ENCODE results near the gene TFR2.
"Not testable (repeated sequence)": the region's sequence is repeated elsewhere in the genome, so short reads cannot be mapped to it uniquely, and the experiment has no call there.

Gene TFR2

DNA sequence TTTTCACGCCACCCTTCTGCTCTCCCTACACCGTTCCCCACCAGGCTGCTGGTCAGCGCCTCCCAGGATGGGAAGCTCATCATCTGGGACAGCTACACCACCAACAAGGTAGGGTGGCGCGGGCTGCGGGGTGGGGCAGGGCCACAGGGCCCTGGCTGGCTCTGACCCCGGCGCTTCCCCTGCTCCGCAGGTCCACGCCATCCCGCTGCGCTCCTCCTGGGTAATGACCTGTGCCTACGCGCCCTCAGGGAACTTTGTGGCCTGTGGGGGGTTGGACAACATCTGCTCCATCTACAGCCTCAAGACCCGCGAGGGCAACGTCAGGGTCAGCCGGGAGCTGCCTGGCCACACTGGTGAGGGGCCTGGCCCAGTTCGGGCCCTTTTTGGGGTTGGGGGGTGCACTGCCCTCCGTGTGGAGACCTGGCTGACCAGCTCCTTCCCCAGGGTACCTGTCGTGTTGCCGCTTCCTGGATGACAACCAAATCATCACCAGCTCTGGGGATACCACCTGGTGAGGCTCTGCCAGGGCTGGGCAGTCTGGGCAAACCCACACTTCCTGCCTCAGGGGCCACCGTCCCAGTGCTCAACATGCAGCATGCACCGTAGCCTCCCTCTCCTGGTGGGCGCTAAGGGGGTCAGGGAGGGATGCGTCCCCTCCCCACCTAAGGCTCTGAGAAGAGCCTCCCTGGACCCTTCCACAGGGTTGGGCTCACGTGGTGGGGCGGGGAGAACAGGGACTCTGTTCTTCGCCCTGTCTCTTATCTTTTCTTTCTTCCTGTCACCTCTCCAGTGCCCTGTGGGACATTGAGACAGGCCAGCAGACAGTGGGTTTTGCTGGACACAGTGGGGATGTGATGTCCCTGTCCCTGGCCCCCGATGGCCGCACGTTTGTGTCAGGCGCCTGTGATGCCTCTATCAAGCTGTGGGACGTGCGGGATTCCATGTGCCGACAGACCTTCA is 36.2 kb upstream of the TFR2 start:
- no peak for DNase-seq

DNA sequence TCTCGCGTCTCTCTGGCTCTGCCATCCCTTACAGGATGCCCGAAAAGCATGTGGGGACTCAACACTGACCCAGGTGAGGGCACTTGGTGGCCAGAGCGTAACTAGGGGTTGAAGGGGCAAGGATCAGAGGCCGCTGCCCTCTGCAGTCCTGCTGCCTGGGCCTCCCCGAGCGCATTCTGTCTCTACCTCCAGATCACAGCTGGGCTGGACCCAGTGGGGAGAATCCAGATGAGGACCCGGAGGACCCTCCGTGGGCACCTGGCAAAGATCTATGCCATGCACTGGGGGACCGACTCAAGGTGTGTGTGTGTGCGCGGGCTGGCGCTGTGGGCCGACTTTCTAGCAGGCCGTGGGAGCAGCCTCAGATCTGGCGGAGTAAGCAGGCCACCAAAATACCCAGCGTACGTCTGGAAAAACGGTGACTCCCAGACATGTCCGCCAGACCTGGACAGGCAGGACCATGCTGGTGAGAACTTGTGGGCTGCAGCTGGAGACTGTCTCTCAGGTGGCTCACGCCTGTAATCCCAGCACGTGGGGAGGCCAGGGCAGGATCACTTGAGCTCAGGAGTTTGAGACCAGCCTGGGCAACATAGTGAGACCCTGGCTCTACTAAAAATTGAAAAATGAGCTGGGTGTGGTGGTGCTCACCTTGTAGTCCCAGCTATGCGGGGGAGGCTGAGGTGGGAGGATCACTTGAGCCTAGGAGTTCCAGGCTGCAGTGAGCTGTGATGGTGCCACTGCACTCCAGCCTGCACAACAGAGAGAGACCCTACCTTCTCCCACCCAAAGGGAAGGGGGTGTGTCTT is 35.4 kb upstream of the TFR2 start:
- no peak for DNase-seq

DNA sequence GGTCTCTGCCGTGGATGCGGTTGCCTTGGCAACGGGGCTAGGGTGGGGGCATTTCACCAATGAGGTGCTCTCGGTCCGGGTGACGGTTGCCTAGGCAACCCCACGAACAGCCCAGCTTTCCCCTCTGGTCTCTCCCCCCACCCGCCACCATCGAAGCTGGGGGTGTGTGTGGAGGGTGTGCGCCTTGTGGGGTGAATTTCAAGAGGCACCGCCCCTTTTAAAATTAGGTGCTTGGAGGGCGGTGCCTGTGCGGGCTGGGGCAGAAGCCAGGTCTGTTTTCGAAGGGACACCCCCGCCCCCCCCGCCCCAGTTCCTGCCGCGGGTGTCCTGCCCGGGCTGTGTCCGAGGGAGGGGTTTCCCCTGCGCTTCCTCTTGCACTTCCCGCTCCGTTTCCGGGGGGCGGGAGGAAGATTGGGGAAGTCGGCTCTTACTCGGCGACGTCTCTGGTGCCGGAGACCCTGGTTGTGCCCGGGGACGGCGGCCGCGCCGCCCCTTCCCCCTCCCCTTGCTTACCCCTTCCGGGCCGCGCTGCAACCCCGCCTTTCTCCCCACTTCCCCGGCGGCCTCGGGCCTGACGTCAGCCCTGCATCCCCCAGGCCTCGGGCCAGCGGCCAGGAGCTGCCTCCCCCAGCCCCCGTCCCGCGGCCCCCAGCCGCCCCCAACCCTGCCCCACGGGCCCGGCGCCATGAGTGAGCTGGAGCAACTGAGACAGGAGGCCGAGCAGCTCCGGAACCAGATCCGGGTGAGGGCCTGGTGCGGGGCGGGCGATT is 34.4 kb upstream of the TFR2 start:
- DNase-seq = peak; percentile 98

DNA sequence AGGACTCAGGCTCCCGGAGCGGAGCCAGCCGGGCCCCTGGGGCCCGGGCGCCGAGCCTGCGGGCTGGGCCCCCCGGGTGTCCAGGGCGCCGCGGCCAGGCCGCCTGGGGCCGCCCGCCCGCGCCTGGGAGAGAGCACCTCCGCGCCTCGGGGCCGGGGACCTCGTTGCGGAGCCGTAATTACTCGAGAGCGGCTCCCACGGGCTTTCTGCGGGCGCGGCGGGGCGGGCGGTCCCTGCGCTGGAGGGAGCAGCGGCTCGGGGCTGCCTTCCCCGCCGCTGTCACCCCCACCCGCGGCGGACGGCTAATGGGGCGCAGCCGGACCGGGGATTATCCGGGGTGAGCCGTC is 33.7 kb upstream of the TFR2 start:
- DNase-seq = no peak

DNA sequence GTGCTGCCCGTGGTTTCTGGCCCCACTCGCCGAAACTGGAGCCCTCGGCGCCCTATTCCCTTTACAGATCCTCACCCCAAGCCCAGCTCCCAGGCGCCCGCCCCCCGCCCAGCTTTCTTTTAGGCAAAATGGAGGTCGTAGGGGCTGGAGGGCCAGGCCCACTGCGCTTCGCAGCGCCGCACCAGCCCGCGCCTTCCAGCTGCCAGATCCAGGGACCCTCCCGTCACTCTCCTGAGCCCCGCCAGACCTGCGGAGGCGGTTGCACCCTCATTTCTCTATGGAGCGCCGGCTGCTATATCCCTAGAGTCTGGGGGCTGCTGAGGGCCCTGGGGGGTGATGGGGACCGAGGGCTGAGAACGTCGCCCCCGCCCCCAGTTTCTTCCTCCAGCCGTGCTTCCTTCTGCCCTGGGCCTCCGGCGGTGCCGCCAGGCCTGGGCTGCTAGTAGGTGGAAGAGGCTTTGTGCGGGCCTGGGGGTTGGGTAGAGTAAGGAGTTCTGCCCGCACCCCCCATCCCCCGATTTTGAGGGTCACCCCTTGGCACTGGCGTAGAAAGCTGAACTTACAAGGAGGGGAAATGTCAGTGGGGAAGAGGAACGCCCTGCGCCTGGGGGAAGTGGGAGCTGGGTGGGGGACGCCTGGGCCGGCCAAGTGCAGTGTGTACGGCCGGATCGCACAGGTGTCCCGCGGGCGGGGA is 33.2 kb upstream of the TFR2 start:
- no peak for DNase-seq

DNA sequence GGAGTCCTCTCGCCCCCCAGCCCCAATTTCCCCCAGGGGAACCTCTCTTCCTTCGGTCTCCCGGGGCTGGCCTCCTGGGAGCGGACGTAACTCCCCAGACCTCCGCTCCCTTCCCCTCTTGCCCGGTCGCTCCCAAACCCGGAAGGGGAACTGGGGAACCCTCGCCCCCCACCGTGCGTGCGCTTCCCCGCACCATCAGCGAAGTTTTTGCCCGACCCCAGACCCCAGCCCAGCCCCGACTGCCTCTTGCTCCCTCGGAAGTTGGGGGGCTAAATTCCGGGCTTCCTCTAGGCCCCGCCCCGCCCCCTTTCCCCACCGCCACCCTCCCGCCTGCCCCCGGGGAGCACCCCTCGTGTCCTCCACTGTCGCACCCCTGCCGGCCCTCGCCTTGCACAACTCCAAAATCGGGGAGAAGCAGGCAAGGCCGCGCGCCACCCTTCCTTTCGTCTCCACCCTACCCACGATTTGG is 32.6 kb upstream of the TFR2 start:
- peak; percentile 41 for DNase-seq

DNA sequence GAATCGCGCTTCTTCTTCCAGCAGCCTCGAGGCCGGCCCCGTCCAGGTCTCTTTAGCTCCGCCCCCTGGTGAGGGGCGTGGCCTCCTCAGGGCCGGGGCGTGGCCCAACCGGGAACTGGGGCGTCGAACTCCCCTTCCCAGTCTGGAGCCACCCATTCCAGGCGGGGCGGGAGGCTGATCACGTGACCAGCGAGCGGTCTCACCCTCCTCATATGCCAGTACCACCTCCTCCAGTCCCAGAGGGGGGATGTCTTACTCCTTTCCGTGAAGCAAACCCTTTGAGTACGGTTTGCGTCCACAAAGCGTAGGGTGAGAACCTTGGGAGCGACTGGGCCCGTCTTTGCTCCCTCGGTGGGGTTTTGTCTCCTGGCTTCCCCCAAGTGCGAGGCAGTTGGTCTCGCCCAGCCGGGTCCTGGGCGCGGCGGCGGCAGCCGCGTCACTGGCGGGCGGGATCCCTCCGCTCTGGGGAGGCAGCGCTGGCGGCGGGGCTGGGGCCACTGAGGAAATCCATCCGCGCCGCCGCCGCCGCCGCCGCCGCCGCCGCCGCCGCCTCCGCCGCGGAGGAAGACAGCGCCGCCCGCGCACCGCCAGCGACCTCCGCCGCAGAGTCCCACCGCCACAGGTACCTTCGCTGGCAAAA is 32.1 kb upstream of the TFR2 start, which contains the start of gene GNB2:
Gene GNB2, plus strand, starts transcription at position 439 of the 640 bp plus-strand sequence. CDS start 2,526 bp downstream, outside the sequence.
- DNase-seq = peak; percentile 98

DNA sequence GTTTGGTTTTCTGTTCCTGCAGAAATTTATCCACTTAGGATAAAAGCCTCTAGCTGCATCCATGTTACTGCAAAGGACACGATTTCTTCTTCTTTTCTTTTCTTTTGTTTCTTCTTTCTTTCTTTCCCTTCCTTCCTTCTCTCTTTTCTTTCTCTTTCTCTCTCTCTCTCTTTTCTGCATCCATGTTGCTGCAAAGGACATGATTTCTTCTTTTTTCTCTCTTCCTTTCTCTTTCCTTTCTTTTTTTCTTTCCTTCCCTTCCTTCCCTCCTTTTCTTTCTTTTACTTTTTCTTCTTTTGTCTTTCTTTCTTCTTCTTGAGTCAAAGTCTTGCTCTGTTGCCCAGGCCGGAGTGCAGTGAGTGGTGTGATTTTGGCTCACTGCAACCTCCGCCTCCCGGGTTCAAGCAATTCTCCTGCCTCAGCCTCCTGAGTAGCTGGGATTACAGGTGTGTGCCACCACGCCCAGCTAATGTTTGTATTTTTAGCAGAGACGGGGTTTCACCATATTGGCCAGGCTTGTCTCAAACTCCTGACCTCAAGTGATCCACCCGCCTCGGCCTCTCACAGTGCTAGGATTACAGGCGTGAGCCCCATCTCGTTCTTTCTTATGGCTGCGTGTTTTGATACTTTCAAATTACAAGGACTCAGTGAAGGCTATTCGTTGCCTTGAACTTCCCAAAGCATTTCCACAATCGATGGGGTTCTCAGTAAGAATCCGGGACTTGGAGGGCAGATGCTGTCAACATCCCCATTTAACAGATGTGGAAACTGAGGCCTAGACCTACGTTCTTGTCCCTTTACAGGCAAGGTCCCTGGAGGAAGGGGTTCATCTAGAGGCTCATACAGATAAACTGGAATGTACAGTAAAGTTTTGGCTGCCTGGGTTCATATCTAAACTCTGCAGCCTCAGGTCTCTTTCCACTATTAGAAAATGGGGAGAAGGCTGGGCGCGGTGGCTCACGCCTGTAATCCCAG is 30.3 kb upstream of the TFR2 start:
- no peak for DNase-seq

DNA sequence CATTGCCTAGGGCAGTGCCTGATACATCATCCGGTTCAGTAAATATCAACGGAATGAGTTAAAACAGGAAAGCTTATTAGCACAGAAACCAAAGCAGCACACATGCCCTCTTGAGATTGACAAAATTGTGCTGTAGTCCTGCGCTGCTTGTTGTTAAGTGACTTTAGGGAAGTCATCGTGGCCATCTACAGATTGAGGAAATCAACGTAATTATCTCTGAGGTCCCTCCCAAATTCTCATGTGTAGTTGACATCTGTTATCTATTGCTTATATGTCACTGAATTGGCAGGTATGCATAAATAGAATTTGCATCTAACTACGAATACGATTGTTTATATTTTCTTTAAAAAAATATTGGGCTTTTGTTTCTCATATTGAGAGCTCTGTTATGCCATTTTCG is 28.7 kb upstream of the TFR2 start:
- DNase-seq = no peak

DNA sequence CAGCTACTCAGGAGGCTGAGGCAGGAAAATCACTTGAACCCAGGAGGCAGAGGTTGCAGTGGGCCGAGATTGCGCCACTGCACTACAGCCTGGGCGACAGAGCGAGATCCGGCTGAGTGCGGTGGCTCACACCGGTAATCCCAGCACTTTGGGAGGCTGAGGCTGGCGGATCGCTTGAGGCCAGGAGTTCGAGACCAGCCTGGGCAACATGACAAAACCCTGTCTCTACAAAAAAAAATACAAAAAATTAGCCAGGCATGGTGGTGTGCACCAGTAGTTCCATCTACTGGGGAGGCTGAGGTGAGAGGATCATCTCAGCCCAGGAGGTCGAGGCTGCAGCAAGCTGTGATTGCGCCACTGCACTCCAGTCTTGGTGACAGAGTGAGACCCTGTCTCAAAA is 27.8 kb upstream of the TFR2 start:
- not testable (repeated sequence) for DNase-seq

DNA sequence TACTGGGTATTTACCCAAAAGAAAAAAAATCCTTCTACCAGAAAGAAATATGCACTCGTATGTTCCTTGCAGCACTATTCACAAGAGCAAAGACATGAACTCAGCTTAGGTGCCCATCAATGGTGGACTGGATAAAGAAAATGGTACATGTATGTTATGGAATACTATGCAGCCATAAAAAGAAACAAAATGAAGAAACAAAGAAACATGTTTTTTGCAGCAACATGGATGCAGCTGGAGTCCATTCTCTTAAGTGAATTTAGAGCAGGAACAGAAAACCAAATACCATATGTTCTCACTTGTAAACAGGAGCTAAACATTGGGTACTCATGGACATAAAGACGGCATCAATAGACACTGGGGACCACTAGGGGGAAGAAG is 26.7 kb upstream of the TFR2 start:
- no peak for DNase-seq

DNA sequence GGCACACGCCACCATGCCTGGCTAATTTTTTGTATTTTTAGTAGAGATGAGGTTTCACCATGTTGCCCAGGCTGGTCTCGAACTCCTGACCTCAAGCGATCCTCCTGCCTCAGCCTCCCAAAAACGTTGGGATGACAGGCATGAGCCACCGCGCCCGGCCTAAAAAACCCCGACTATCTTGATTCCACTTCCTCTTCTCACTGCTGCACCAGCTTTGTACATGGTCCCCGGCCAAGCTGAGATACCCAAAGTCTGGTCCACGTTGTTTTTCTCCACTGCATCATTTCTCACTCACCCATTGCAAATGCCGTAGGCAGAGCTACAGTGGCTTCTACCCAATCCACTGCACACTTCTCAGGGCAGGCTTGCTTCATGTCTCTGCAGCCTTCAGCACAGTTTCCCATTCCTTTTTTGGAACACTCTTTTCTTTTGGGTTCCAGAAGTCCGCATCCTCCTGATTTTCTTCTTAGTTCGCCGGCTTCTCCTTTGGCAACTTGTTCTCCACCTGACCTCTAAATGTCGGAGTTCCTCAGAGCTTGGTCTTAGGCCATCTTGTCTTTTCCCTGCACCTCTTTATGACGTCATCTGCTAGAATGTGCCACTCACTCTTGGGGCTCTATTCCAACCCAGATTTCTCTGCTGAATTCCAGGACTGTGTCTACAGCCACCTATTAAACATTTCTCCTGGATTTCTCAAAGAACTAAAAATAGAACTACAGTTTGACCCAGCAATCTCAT is 26.1 kb upstream of the TFR2 start:
- no peak for DNase-seq

DNA sequence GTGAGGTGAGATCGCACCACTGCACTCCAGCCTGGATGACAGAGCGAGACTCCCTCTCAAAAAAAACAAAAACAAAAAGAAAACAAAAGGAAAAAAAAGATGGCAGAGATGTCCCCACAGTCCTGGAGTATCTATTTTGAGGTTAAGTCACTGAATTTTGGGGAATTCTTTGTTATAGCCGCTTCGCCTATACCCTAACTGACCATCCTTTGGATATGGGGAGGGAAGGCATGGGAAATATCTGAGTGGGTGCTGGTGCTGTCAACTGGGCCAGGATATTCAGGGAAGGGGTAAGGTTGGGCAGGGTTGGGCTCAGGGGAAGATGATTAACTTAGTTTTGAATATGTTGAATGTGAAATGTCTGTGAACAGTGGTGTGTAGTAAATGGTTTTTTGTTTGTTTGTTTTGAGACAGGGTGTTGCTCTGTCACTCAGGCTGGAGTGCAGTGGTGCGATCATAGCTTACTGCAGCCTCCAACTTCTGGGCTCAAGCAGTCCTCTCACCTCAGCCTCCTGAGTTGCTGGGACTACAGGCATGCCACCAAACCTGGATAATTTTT is 23.9 kb upstream of the TFR2 start:
- no peak for DNase-seq

DNA sequence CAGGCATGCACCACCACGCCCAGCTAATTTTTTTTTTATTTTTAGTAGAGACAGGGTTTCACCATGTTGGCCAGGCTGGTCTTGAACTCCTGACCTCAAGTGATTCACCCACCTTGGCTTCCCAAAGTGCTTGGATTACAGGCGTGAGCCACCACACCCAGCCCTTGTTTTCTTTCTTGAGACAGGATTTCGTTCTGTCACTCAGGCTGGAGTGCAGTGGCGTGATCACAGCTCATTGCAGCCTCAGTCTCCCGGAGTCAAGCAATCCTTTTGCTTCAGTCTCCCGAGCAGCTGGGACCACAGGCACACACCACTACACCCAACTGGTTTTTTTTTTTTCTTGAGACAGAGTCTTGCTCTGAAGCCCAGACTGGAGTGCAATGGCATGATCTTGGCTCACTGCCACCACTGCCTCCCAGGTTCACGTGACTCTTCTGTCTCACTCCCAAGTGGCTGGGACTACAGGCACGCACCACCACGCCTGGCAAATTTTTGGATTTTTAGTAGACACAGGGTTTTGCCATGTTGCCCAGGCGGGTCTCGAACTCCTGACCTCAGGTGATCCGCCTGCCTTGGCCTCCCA is 20.9 kb upstream of the TFR2 start:
- DNase-seq = not testable (repeated sequence)

DNA sequence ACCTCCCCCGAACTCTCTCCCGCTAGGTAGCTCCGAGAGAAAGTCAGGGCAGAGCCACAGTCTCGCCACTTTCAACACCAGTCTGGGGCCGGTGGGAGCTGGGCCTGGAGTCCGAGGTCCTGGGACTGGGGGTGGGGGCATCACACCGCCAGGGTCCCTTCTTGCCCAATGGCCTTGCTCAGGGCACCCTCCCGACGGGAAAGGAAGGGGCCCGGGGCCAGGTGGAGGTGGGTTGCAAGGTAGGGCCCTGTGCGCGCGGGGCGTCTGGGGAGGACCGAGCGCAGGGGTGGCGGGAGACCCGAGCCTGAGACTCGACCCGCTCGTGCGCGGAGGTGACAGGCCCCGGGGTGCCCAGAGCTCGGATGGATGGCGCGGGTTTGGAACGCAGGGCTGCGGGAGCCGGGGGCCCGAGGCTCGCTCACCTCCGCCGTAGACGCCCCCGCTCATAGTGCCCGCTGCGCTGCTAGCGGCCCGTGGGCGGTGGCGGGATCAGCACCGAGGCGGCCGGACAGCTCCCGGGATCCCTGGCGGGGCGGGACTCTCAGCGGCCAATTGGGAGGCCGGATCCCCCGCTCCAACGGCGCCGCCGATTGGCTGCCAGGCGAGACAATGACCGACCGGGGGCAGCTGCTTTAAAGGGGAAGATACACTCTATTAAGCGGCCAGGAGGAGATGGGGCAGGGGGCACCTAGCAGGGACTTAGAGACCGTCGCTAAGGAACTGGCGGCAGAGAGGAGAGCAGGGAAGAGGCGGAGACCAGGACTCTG is 14.7 kb upstream of the TFR2 start, which contains the start of gene ACTL6B:
Gene ACTL6B, minus strand, starts transcription at position 541 of the 767 bp plus-strand sequence. Its CDS starts 94 bp downstream, at position 447.
- peak; percentile 52 for DNase-seq

DNA sequence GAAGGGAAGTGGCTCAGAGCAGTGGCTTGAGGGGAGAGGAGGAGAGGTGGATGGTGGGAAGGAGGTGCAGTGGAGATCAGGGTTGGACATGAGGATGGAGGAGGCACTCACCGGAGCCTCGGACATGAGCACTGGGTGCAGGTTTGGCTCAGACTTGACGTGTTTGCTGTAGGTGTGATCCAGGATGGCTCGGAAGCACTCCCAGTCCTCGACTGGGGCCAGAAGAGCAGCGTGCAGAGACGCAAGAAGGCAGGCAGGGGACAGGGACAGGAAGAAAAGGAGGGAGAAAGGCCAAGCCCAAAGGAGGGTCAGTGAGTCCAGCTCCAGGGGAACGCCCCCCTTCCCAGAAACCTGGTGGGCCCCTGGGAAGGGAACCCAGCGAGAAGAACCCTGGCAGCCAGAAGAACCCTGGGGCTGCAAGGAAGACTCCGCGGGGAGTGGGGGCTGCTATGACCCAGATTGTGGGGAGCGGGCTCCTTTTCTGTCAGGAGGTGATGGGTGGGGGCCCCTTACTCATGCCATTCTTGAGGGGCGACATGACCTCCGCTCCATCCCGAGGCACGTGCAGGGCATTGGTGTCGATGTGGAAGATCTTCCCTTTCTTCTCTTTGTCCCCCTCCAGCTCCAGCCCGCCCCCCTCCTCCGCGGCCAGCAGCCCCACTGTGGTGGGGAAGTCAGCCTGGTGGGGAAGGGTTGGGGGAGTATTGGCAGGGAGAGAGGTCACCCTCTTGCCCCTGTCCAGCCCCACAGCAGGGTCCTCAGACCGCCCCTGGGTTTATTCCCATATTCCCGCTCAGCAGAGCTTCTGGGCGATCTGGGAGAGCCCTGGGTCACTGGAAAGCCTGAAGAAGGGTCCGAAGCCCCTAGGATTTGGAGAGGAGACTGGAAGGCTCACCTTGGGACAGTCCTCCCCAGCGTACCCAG is 13.8 kb upstream of the TFR2 start:
- DNase-seq = no peak
